ENCODE results near the gene ULK4.

ULK4 gene

DNA sequence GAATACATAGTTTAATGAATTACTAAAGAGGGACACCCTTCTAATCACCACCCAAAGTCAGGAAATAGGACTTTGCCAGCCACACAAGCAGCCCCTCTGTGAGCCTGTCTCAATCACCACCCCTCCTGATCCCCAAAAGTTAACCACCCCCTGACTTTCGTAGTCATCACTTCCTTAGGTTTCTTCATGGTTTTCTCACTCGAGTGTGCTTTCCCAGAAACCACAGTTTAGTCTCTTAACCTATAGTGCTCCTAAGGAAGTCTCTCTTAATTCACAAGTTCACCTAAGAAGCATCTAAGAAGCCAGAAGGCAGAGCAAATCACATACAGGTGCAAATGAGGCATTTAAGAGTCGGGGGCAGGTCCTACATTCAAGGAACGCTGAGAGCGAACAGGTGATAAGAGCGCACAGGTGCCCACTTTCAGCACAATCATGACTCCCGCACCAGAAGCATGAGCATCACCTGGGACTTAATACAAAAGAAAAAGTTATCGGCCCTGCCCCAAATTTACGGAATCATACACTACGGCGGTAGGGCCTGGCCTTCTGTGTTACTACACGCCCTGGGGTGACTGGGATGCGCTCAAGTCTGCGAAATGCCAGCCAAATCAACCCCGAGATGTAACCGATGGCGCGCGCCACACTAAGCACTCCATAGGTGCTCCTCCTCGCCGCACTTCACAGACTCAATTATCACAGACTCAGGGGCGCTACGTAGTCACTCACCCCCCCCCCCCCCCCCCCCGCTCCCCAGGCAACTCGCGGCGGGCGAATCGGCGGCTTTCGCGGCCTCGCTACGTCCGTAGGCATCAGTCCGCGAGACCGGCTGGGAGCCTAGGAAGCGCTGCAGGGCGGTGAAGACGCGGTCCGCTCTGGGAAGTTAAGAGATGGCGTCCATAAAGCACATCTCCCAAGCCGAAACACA is 815 bp downstream of the ULK4 start:
- Histone ChIP-seq H3K4me3 (ENCODE audit: low read depth in 1 of 2, low read length in 1 of 2) (peak overlapping the region; percentile 74 to 92), H3K27ac (peak overlapping the region; percentile 79), H3K36me3 (no peaks in the 10 kb centered on the region), H3K27me3 (no peaks in the 10 kb centered on the region), H3K4me1 (ENCODE audit: control insufficient read depth in 1 of 2, insufficient read depth in 1 of 2, low read depth in 1 of 2, low read length in 1 of 2) (peaks cover 12 to 14% of the 10 kb centered on the region in 2 experiments), H3K9me3 (no peaks in the 10 kb centered on the region)
- TF ChIP-seq, protein P1, sequence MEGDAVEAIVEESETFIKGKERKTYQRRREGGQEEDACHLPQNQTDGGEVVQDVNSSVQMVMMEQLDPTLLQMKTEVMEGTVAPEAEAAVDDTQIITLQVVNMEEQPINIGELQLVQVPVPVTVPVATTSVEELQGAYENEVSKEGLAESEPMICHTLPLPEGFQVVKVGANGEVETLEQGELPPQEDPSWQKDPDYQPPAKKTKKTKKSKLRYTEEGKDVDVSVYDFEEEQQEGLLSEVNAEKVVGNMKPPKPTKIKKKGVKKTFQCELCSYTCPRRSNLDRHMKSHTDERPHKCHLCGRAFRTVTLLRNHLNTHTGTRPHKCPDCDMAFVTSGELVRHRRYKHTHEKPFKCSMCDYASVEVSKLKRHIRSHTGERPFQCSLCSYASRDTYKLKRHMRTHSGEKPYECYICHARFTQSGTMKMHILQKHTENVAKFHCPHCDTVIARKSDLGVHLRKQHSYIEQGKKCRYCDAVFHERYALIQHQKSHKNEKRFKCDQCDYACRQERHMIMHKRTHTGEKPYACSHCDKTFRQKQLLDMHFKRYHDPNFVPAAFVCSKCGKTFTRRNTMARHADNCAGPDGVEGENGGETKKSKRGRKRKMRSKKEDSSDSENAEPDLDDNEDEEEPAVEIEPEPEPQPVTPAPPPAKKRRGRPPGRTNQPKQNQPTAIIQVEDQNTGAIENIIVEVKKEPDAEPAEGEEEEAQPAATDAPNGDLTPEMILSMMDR (IDR thresholded peaks at IDR 0.05), result no peak

DNA sequence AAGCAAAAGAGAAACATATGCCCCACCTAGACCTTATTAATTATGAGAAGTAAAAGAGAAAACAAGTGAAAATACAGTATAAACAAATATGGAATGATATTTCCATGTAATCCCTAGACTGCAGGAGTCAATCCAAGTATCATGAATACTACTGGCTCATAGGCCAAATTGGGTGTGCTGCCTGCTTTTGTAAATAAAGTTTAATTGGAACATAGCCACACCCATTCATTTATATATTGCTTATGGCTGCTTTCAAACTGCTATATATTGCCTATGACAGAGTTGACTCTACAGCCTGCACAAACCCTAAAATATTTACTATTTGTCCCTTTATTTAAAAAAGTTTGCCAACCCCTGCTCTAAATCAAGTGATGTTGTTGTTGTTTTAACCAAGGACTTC is 5.3 kb downstream of the ULK4 start:
- TF ChIP-seq, protein P1 (IDR thresholded peaks at IDR 0.05), result no peak

DNA sequence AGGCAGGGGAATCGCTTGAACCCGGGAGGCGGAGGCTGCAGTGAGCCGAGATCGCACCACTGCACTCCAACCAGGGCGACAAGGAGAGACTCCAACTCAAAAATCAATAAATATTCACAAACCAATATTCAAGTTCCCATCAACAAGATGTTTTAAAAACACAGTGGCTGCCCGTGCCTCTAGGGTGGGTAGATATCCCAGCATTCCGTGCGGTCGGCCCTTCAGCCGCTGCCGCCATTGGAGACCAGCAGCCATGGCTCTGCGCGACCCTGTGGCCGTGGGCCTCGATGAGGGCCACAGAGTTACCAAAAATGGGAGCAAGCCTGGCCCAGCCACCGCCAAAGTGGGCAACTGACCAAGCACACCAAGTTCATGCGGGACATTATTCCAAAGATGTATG is 6.7 kb downstream of the ULK4 start:
- Histone ChIP-seq H3K27ac (no peak overlapping the region), H3K9me3 (no peaks in the 10 kb centered on the region), H3K4me3 (ENCODE audit: low read depth in 1 of 2, low read length in 1 of 2) (no peak overlapping the region), H3K4me1 (ENCODE audit: control insufficient read depth in 1 of 2, insufficient read depth in 1 of 2, low read depth in 1 of 2, low read length in 1 of 2) (no peaks in the 10 kb centered on the region), H3K36me3 (no peaks in the 10 kb centered on the region), H3K27me3 (no peaks in the 10 kb centered on the region)
- TF ChIP-seq, protein P1 (IDR thresholded peaks at IDR 0.05), result no peak

More for the DNA sequence above, 5.3 kb downstream of the ULK4 start:
- Histone ChIP-seq H3K9me3 (no peaks in the 10 kb centered on the region), H3K27me3 (no peaks in the 10 kb centered on the region), H3K4me1 (ENCODE audit: control insufficient read depth in 1 of 2, insufficient read depth in 1 of 2, low read depth in 1 of 2, low read length in 1 of 2) (peaks cover 8% of the 10 kb centered on the region in 2 experiments), H3K27ac (no peak overlapping the region), H3K36me3 (no peaks in the 10 kb centered on the region), H3K4me3 (ENCODE audit: low read depth in 1 of 2, low read length in 1 of 2) (no peak overlapping the region)

DNA sequence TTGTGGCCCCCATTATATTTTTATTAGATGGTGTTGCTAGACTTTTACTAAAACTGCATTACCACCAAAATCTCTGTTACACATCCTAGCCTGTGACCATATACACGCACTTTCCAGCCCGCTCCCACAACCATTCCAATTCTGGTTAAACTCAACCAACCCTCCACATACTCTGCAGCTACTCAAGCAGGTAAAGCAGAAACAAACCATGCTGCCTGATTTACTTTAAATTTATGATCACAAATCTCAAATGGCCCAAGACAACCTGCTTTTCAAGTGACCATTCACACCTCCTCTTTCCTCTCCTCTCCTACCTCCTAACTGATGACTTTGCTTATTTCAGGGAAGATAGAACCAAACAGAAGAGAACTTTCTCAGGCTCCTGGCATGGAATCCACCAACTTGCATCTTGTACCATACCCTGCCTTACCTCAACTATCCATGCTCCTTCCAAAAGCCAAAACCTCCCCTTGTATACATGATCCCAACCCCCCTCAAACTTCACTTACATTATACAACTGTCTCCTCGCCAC is 18.5 kb downstream of the ULK4 start:
- TF ChIP-seq, protein P1 (IDR thresholded peaks at IDR 0.05), result no peak
- Histone ChIP-seq H3K36me3 (no peaks in the 10 kb centered on the region), H3K4me1 (ENCODE audit: control insufficient read depth in 1 of 2, insufficient read depth in 1 of 2, low read depth in 1 of 2, low read length in 1 of 2) (no peaks in the 10 kb centered on the region), H3K27ac (no peak overlapping the region), H3K4me3 (ENCODE audit: low read depth in 1 of 2, low read length in 1 of 2) (no peak overlapping the region), H3K9me3 (no peaks in the 10 kb centered on the region), H3K27me3 (no peaks in the 10 kb centered on the region)

DNA sequence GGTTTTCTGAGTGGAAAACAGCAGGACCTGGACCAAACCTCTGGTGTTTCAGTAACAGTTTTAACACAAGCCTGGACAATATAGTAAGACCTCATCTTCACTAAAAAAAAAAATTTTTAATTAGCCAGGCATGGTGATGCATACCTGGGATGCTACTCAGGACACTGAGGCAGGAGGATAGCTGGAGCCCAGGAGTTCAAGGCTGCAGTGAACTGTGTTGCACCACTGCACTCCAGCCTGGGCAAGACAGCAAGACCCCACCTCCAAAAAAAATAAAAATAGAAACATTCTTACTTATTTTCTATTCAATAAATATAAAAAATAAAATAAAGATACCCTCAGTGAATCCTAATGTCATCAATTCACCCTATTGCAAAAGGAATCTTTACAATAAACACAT is 21.5 kb downstream of the ULK4 start:
- TF ChIP-seq, protein P1 (IDR thresholded peaks at IDR 0.05), result no peak
- no peaks in the 10 kb centered on the region for H3K4me1 ChIP-seq (ENCODE audit: control insufficient read depth in 1 of 2, insufficient read depth in 1 of 2, low read depth in 1 of 2, low read length in 1 of 2)
- no peak overlapping the region for H3K27ac ChIP-seq
- no peaks in the 10 kb centered on the region for H3K27me3 ChIP-seq
- H3K9me3 ChIP-seq, result no peaks in the 10 kb centered on the region
- H3K36me3 ChIP-seq, result no peaks in the 10 kb centered on the region
- no peak overlapping the region for H3K4me3 ChIP-seq (ENCODE audit: low read depth in 1 of 2, low read length in 1 of 2)

All from neutrophil (primary cell).